ENCODE measurements around the gene ARHGAP28.

ARHGAP28 gene

DNA sequence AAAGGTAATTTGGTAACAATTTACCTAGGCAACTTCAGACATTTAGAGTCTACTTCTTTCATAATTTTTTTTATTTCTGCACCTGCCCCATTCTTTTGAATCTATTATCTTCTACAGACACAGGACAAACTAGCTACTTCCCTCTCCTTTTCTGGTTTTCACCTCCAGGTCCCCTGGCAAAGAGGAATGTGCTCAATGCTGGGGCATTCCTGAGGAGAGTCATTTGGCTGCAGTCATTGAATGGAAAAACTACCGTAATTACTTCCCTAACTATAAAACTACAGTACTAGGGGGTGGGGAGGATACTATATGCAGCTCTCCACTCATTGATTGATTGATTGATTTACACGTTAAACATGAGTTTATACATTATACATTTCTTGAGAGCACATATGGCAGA lies 11.2 kb upstream of the ARHGAP28 start:
- TF ChIP-seq, protein P1, sequence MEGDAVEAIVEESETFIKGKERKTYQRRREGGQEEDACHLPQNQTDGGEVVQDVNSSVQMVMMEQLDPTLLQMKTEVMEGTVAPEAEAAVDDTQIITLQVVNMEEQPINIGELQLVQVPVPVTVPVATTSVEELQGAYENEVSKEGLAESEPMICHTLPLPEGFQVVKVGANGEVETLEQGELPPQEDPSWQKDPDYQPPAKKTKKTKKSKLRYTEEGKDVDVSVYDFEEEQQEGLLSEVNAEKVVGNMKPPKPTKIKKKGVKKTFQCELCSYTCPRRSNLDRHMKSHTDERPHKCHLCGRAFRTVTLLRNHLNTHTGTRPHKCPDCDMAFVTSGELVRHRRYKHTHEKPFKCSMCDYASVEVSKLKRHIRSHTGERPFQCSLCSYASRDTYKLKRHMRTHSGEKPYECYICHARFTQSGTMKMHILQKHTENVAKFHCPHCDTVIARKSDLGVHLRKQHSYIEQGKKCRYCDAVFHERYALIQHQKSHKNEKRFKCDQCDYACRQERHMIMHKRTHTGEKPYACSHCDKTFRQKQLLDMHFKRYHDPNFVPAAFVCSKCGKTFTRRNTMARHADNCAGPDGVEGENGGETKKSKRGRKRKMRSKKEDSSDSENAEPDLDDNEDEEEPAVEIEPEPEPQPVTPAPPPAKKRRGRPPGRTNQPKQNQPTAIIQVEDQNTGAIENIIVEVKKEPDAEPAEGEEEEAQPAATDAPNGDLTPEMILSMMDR (IDR thresholded peaks at IDR 0.05; ENCODE audit: poor library complexity, severe bottlenecking) = no peak
- DNase-seq (ENCODE audit: low spot score) (no peak), ATAC-seq (ENCODE audit: low read depth) (no peak)
- Histone ChIP-seq H3K9me3 (ENCODE audit: severe bottlenecking) (no peaks in the 10 kb centered on the region), H3K36me3 (ENCODE audit: low read depth) (no peaks in the 10 kb centered on the region), H3K27ac (ENCODE audit: poor library complexity, severe bottlenecking) (no peak overlapping the region), H3K27me3 (ENCODE audit: insufficient read depth, poor library complexity, severe bottlenecking) (no peaks in the 10 kb centered on the region), H3K4me1 (ENCODE audit: insufficient read depth, poor library complexity, severe bottlenecking) (peaks cover 14% of the 10 kb centered on the region), H3K4me3 (ENCODE audit: severe bottlenecking) (no peak overlapping the region)

DNA sequence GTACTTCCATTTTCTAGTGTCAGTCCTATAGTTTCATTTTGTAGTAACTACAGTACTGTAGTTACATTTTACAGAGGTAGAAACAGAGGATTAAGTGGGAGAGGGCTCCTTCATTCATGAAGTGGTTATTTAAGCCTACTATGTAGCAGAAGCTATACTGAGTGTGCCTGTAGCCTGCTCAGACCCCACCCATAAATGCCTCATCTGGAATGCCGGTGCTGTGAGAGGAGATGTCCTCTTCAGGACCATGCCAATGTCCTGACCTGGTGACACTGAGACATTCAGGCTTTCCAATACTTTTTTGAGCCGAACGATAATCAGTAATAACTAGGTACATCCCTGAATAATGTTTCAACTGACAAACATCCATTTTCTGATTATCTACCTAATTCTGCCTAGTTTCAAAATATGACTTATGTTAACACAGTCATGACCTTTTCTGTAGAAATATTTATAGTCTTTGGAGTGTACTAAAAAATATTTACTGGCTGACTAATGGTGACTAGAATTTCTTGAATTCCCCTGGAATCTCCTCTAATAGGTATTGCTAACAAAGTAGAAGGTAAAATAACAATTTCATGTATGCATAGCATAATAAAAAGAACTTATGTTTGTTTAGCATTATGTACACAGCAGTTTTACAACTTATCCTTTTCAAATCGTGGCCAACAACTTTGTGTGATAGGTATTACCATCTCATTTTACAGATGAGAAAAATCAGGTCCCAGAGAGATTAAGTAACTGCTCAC lies 10.2 kb upstream of the ARHGAP28 start:
- Histone ChIP-seq H3K4me3 (ENCODE audit: severe bottlenecking) (no peak overlapping the region), H3K36me3 (ENCODE audit: low read depth) (no peaks in the 10 kb centered on the region), H3K4me1 (ENCODE audit: insufficient read depth, poor library complexity, severe bottlenecking) (peaks cover 14% of the 10 kb centered on the region), H3K27me3 (ENCODE audit: insufficient read depth, poor library complexity, severe bottlenecking) (no peaks in the 10 kb centered on the region), H3K9me3 (ENCODE audit: severe bottlenecking) (no peaks in the 10 kb centered on the region), H3K27ac (ENCODE audit: poor library complexity, severe bottlenecking) (peak overlapping the region; percentile 17)
- ATAC-seq (ENCODE audit: low read depth) = peak; percentile 85
- TF ChIP-seq, protein P1 (IDR thresholded peaks at IDR 0.05; ENCODE audit: poor library complexity, severe bottlenecking) = no peak
- DNase-seq (ENCODE audit: low spot score) = no peak

DNA sequence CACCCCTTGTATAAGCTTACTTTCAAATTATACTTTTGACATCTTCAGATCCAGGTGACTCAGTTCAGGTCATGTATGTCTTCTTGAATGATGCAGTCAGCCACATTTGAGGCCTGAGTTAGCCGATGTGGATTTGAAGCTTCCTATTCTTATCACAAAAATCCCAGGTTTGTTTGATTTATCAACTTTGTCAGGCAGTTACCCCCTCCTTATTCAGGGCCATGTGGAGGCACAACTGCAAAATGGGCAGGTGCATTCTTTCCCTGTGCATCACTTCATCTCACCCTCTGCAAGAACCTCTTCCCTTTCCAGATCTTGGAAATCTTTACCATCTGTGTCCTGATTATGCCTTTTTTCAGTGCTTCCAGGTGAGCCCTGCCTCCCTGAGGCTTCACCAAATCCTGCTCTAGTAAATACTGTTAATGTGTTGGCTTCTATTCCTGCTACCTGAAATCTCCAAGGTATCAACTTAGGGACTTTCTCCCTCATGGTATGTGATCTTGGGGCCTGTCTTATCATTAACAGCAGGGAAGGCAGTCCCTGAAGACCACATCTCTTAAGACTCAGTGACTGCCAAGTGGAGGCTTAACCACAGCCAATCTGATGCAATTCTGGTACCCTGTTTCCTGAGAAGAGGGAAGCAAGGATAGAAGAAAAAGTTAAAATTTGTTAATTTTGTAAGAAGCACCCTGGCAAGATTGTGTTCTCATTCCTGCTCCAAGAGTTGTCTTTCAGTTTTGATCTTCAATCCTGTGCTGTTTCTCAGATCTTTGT lies 9.4 kb upstream of the ARHGAP28 start:
- Histone ChIP-seq H3K36me3 (ENCODE audit: low read depth) (no peaks in the 10 kb centered on the region), H3K9me3 (ENCODE audit: severe bottlenecking) (no peaks in the 10 kb centered on the region), H3K4me1 (ENCODE audit: insufficient read depth, poor library complexity, severe bottlenecking) (peaks cover 14% of the 10 kb centered on the region), H3K27ac (ENCODE audit: poor library complexity, severe bottlenecking) (peak overlapping the region; percentile 17), H3K27me3 (ENCODE audit: insufficient read depth, poor library complexity, severe bottlenecking) (no peaks in the 10 kb centered on the region), H3K4me3 (ENCODE audit: severe bottlenecking) (no peak overlapping the region)
- DNase-seq (ENCODE audit: low spot score) (no peak), ATAC-seq (ENCODE audit: low read depth) (peak; percentile 7; the same call in 1 of the 3 replicates)
- TF ChIP-seq, protein P1 (IDR thresholded peaks at IDR 0.05; ENCODE audit: poor library complexity, severe bottlenecking) = no peak

DNA sequence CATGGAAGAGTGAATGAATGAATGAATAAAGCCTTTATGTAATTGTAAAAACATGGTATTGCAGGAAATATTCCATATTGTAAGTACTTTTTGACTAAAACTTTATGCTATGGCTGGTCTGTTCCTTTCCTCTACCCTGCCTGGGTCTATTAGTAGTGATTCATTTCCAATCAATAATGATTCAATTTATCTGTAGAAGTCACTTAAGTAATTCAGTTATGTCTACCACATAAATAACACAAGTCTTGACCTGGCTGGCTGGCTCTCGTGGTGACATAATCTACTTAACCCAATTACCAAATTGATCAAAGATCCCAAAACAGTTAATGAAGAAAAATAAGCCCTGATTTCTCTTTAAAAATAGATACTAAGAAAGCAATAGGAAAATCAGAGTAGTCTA lies 7.8 kb upstream of the ARHGAP28 start:
- Histone ChIP-seq H3K36me3 (ENCODE audit: low read depth) (no peaks in the 10 kb centered on the region), H3K27ac (ENCODE audit: poor library complexity, severe bottlenecking) (no peak overlapping the region), H3K27me3 (ENCODE audit: insufficient read depth, poor library complexity, severe bottlenecking) (no peaks in the 10 kb centered on the region), H3K4me1 (ENCODE audit: insufficient read depth, poor library complexity, severe bottlenecking) (peaks cover 14% of the 10 kb centered on the region), H3K9me3 (ENCODE audit: severe bottlenecking) (no peaks in the 10 kb centered on the region), H3K4me3 (ENCODE audit: severe bottlenecking) (no peak overlapping the region)
- DNase-seq (ENCODE audit: low spot score) = no peak
- ATAC-seq (ENCODE audit: low read depth) = no peak
- TF ChIP-seq, protein P1 (IDR thresholded peaks at IDR 0.05; ENCODE audit: poor library complexity, severe bottlenecking) = no peak

Data from RWPE2 (cell line).